Lower leg skin (tissue), 4 donors: ENCODE data around the gene CD2AP. TPM values are rescaled to one million over a fixed set of nuclear protein-coding genes. Genes with fewer than 3 reads are reported as not detected.

ENCODE experiments used
- DNase-seq, 2 donors: peaks; one replicate each; pipeline ENCODE4 v3.0.0-alpha.2; 2019; ENCODE audit warnings: low spot score in 2 of 2
- H3K4me3 ChIP-seq: fragments of 200-600 bp; sonication (generic); 2 replicates; pipeline ENCODE4 v1.5.1; 2017; ENCODE audit warnings: mild to moderate bottlenecking, low read depth; ENCODE audit not compliant: poor library complexity, severe bottlenecking
- CTCF ChIP-seq, 3 donors: fragments of 450-650 bp; IDR thresholded peaks; one replicate each; pipeline ENCODE4 v1.5.1; 2016; ENCODE audit warnings: antibody characterized with exemption in 3 of 3, mild to moderate bottlenecking in 3 of 3, moderate library complexity in 2 of 3
- POLR2A ChIP-seq, 2 donors: fragments of 450-650 bp; IDR thresholded peaks; one replicate each; pipeline ENCODE4 v1.6.1; 2016 to 2017; ENCODE audit warnings: antibody characterized with exemption in 2 of 2, mild to moderate bottlenecking in 1 of 2, moderate library complexity in 1 of 2
- WGBS, 2 donors: methylation state at CpG; one replicate each; pipeline ENCODE4 v1.1.5; 2018; 5-methylcytosine and 5-hydroxymethylcytosine counted together
- intact Hi-C: fragments of 100-400 bp; cut with DNase I; formaldehyde crosslinking; loops from one replicate; pipeline ENCODE4 v1.15.0; 2023; ENCODE audit warnings: low total_unique reads
- total RNA-seq, 4 donors: library from RNA; depleted of rRNA; stranded (reverse); fragments of >200 nt; gene quantifications; one replicate each; pipeline ENCODE4 v1.1.0, GENCODE V29; 2016

CD2AP gene
- total RNA-seq, 4 donors from 2014 or later: 24.0 to 30.2 (median 26.4) TPM

- no peak for DNase-seq
- intact Hi-C loops: no loop called here
- no peak for TF ChIP-seq CTCF (IDR thresholded peaks at IDR 0.05)
- no peak overlapping the region for H3K4me3 ChIP-seq
These were observed 49.7 kb downstream of the CD2AP start for GRCh38 chr6:47527274-47527673.

- intact Hi-C loops: no loop called here
- DNase-seq: no peak
- TF ChIP-seq POLR2A (IDR thresholded peaks at IDR 0.05): no peak
- no peak for TF ChIP-seq CTCF (IDR thresholded peaks at IDR 0.05)
- H3K4me3 ChIP-seq: no peak overlapping the region
- 86 to 89% methylated on average over 5 of the region's 5 CpGs for WGBS, 2 donors
These were observed 52.1 kb downstream of the CD2AP start for GRCh38 chr6:47529734-47530133.

GRCh38 chr6:47532981-47533585, 55.5 kb downstream of the CD2AP start:
- intact Hi-C loops: no loop called here
- 93 to 95% methylated on average over 1 of the region's 1 CpG for WGBS, 2 donors
- DNase-seq: no peak
- no peak for TF ChIP-seq CTCF (IDR thresholded peaks at IDR 0.05)
- TF ChIP-seq POLR2A (IDR thresholded peaks at IDR 0.05): no peak
- H3K4me3 ChIP-seq: no peak overlapping the region

GRCh38 chr6:47534063-47534462, 56.5 kb downstream of the CD2AP start:
- no peak overlapping the region for H3K4me3 ChIP-seq
- DNase-seq: no peak
- TF ChIP-seq CTCF (IDR thresholded peaks at IDR 0.05) (no peak), POLR2A (IDR thresholded peaks at IDR 0.05) (no peak)
- intact Hi-C loops: no loop called here

- 50 to 61% methylated on average over 2 of the region's 2 CpGs for WGBS, 2 donors
- no peak for DNase-seq
- TF ChIP-seq CTCF (IDR thresholded peaks at IDR 0.05) (no peak), POLR2A (IDR thresholded peaks at IDR 0.05) (no peak)
- no peak overlapping the region for H3K4me3 ChIP-seq
- intact Hi-C loops: no loop called here
These were observed 58.0 kb downstream of the CD2AP start for GRCh38 chr6:47535316-47536225.
